CD4-positive, alpha-beta T cell treated with Interferon alpha-2 for 1 hour (primary cell): ENCODE measurements around the gene TBX10.
A peak's percentile ranks its signal among the peaks of the same experiment; 100 is the strongest.
"Not testable (repeated sequence)": the region's sequence is repeated elsewhere in the genome, so short reads cannot be mapped to it uniquely, and the experiment has no call there.

Experiments
- DNase-seq, 2 donors: peaks; one replicate each; pipeline ENCODE4 v3.0.0-alpha.2; 2020 to 2022

Gene TBX10

DNA sequence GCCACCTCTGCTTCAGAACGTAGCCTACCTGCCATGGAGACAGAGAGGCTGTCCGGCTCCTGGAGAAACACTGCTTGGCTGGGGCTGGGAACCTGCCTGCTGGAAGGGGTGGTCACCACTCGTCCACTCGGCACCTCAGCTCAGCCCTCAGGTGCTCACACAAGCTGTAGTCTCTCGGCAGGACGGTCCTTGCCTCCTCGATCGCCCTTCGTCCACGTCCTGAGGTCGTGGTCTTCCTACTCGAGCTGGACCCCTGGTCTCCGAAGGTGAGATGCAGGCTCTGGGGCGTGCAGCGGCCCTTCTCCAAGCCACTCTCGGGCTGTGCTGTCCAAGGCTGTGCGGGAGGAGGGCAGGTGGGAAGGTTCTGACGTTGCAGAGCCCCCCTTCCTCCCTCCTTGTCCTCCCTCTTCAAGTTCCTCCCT is at the start of gene TBX10:
Gene TBX10 (minus strand): TSS at position 326 of the 422 bp plus-strand sequence. CDS start 291 bp downstream, at position 35.
- no peak for DNase-seq

DNA sequence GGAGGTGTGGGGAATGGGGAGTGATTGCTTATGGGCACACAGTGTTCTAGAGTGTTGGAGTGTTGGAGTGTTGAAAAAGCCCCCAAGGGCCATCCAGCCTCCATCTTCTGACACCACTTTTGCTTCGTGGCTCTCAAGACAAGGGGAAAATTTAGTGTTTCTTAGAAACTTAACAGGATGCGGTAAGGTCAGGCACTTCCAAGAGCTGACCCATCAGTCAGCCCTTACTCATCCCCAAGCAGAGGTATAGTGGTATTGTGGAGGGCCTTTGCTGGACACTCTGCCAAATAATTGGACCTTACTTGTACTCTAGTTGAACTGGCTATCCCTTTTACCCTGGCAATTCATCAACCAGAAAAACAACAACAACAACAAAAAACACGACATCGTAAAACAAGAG is 49.6 kb upstream of the TBX10 start:
- DNase-seq = no peak

DNA sequence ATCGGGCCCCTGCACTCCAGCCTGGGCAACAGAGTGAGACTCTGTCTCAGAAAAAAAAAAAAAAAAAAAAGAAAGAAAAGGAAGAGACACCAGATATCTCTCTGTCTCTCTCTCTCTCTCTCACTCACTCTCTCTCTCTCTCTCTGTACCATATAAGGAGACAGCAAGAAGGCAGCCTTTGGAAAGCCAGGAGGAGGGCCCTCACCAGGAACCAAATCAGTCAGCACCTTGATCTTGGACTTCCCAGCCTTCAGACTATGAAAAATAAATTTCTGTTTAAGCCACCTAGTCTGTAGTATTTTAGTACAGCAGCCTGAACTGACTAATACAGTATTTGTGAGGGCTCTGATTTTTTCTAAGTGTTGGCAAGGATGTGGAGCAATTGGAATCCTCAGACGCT is 48.4 kb upstream of the TBX10 start:
- DNase-seq = no peak

DNA sequence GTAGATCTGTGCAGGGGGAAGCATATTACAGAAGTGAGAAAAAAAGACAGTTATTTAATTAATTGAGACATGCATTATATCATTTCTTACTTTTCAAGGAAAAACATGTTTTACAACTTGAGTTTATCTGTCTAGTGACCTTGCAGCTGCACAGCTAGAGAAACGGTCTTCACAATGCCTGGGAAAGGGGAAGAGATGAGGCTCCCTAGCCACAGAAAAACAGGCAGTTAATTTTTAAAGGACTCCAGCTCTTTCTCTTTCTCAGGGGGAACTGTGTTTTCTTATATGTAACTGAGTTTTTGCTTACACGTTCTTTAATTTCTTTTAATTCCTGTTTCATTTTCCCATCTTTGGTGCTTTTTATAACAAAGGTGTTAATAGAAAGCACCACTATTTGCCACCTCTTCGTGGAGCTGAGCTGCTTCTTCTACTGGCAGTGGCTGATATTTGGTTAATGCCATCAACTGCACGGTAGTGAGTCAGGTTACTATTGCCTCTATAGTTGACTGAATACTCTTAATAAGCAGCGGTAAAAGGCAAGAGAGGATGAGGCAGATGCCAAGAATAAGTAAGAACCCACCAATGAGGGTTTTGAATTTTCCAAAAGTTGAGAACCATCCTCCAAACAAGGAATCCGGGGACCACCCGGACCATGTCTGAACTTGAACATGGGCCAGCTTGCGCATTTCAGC is 46.2 kb upstream of the TBX10 start:
- DNase-seq = not testable (repeated sequence)

DNA sequence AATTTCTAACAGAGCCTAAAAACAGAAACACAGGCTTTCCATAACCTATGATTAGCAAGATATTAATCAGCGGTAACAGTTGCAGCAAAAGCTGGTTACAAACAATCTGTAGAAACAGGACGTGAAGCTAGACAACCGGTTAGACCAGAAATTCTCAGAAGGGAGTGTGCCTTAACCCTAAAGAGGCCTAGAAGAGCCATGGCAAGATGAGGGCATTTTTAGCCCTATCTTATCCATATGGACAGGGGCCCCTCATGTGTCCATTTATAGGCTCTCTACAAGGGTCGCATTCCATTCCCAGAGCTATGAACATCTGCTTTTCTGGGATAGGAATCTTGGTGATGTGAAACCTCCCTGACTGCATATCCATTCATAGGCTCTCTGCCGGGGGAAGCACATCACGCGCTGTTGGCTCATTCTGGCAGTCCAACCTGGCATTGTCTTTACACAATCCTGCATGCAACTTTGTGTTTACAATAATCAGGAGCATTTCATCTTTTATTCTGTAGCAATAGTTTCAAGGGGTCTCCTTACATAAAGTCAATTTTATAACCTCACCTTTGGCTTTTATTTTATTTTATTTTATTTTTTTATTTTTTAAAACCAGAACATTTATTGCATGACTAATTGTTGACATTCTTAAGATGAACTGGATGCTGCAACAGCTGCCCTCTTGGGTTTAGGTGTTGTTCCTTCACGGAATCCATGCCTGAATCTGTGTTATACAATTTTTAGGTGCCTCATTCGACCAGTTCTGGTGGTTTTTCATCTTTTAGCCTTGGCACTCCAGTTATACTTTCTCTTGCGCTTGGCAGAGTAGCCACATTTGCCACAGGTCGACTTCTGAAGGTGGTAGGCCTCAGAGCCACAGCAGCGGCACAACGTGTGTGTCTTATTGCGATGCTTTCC is 42.8 kb upstream of the TBX10 start:
- DNase-seq = not testable (repeated sequence)

DNA sequence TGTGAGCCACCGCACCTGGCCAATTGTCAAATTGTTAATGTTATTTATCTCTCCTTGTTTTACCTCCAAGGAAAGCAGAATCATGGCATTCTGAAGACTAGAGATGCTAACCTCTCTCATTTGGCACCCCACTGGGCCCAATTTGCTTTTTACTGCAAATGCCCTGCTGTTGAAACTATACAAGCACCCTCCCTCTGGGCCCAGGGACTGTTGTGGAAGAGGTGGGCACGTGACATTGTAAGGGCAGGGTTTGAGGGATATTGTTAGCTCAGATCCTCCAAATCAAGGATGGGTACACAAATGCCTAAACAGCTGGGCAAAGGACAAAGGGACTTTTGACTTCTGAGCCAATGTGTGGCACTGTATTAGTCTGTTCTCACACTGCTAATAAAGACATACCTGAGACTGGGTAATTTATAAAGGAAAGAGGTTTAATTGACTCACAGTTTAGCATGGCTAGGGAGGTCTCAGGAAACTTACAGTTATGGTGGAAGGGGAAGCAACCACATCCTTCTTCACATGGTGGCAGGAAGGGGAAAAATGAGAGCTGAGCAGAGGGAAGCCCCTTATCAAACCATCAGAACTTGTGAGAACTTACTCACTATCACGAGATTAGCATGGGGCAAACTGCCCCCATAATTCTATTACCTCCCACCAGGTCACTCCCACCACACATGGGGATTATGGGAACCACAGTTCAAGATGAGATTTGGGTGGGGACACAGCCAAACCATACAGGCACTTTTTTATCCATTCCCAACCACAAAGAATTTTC is 41.3 kb upstream of the TBX10 start:
- DNase-seq = no peak

DNA sequence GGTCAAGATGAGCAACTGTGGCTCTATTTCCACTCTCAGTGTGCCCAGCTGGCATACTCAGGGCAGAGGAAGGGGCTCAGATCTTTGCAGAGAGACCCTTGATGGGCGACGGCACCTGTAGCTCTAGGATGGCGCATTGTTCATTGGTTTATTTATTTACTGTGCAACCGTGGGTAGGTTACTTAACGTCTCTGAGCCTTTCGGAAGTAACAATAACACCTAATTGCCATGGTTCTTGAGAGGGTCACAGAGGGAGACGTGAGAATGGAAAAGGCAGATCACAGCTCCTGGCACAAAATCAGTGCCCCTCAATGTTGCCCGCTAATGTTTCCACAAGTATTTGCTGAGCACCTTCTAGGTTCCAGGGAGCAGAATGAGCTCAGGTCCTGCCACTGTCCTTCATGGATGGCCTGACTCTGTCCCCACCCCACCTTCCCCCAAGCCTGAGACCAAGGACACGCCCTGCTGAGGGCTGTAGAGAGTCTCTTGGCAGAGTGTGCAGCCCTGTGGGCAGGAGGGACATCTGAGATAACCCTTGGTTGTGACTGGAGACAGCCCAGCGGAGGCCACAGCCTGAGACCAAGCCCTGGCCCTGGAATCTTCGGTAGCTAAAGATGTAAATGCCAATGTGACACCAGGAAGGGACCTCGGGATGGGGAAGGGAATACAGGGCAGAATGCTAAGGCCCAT is 35.6 kb upstream of the TBX10 start:
- no peak for DNase-seq

DNA sequence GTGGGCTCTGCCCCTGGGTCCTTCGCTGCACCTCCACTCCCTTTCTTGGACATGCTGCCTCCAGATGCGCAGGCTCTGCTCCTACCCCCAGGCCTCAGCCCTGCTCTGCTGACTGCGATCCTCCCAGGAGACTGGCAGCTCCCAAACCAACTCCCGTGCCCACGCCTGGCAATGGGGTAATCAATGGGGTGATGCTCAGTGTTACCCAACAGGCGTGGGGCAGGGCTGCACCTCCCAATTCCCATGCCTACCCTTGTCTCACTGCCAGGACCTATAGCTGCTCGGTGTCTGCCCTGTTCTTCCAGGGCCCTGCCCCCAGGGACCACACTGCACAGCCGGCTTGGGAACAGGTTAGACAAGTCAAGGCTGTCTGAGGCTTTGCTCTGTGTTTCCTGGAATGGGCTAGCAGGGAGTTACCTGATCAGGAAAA is 34.9 kb upstream of the TBX10 start, which contains the start of gene ALDH3B2:
Gene ALDH3B2 (minus strand): TSS at position 182 of the 430 bp plus-strand sequence. CDS start 7,688 bp downstream, outside the sequence.
- no peak for DNase-seq

DNA sequence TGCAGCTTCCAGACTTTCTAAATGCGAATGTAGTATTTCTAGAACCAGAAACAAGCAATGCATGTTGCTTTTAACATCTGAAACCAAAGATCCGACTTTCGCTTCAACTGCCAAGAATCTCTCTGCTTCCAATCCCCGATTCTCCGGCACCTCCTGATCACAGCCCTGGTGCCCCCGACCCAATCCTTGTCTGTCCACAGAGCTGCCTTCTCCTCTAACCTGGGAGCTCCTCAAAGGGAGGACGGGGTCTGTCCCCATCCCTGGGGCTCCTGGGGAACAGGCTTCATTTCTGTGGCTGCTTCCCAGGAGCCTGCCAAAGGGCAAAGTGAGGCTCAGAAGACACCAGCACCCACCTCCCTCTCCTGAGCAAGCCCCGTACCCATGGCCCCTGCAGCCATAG is 34.3 kb upstream of the TBX10 start:
- DNase-seq = no peak

DNA sequence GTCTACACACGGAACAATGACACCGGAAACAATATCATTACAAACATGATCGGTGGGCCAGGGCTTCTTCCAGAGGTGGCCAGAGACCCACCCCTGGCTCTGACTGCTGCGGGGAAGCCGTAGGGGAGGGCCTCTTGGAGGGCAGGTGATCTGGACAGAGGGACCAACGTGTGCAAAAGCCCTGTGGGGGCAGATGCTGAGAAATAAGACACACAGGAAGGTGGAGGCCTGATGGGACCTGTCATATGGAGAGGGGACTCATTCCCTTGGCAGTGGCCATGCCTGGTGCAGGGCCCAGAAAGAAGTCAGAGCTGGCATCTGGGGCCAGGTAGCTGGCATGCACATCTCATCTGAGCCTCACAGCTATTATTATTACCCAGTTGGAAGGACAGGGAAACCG is 33.8 kb upstream of the TBX10 start:
- DNase-seq = no peak

DNA sequence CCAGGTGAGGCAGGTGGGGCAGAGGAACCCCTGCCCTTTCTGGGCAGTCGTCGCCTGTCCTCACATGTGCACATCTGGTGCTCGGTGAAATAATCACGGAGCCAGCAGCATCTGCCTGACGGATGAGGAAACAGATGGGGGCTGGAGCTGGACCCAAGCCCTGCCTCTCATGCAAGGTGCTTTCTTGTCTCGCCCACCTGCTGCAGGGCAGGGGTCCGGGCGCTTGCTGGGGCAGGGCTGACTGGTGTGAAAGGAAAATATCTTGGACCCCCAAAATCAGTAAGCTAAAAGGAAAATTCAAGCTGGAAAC is 31.6 kb upstream of the TBX10 start:
- DNase-seq = no peak

DNA sequence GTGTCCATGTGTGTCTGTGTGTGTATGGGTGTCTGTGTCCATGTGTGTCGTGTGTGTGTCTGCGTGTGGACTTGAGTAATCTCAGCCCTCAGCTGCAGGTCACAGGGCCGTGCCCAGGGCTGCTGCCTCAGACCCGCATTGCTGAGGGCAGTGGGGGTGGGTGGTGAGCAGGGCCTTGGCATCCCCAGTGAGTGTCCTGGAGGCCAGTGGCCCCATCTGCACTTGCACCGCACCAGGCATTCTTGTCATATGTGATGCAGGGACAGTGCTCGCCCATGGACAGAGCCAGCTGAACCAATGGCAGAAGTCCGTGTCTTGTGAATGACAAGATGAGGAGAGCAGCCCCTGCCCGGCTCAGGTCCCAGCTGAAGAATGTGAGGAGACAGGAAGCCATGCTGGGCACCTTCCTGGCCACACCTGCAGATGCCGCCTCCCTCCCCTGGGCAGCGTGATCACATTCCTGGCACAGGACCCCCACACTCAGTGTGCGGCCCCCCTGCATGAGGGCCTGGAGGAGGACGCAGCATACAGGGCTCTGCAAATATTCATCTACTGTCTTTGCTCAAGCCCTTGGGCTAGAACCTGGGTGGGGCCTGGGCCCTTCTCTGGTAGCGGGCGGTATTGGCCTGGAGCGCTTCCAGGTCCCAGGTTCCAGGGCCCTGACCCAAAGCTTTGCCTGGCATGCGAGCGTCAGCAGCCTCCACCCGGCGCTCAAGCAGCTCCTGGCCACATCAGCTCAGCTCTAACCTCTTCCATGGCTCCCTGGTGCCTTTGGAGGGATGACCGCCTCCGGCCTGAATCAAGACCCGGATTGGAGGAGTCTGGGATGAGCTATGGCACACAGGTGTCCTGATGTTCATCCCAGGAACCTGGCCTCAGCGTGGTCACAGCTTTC is 31.0 kb upstream of the TBX10 start:
- DNase-seq = no peak

DNA sequence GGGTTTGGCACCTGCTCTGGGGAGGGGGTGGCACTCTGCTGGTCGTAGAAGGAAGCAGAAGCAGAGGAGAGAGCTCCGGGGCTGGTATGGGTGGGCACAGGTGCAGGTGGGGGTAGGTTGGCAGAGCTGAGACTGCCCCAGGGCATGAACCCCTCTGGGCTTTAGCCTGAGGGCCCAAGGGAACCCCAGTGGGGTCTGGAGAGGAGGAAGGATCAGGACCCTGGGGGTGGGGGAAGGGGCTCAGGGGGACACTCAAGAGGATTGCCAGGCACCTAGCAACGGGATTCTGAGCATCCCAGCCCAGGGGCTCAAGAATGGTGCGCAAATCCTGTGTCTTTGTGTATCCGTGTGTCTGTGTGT is 28.6 kb upstream of the TBX10 start:
- DNase-seq = no peak

DNA sequence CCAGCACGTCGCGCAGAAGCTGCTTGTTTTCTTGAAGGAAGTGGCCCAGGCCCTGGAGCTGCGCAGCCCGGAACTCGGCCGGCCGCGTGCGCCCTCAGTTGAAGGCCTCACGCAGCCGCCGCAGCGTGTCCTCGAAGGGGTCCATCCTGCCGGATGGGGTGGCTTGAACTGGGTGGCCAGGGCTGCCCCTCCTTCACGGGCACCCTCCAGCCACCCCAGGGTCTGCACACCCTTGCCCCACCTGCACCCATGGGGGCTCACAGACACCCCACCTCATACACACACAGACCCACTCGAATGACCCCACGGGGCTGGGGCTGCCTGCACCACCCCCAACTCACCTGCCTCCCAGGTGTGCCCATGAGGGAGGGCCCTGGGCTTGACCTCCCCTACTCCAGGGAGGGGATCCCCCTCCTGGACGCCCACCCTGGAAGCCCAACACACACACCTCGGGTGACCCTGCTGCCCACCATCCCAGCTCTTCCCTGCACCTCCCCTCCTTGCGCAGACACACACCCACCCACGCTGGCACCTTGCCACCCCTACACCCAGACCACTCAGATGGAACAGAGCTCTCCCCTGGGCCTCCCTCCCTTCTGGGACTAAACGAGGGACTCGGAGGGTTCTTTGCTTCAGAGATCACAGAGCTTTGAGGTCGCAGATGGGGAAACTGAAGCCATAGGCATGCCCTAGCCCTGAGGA is 28.1 kb upstream of the TBX10 start:
- peak in 1 of 2 donors; percentile 27 for DNase-seq

DNA sequence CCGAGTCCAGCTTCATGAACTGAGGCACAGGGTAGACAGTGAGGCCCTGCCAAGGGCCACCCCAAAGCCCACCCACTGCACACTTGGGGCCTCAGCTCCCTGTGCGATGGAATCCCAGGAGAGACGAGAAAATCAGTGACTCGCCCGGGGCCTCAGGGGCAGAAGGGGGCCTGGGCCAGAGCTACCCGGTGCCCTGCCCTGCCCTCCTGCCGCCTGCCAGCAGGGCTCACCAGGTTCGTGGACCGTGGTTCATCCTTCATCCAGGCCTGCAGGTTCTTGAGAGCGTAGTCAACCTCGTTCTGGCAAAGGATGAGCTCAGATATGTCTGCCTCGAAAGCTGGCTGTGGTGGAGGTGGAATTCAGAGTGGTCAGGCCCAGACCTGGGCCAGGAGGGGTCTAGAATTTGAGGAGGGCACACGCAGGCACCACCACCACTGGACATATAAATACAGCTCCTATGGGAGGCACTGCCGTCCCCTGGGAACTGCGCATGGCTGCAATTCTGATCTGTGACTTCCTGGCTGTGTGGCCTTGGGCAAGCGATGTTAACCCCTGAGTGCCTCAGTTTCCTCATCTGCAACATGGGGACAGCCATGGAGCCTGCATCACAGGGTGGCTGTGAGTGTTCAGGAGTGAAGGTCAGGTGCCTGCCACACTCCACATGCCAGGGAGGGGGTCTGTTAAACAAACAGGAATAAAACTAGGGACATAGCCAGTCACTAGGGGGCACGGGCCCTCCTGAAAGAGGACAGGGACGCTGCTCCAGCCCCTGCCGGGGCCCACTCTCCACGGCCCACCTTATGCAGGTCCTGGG is 27.3 kb upstream of the TBX10 start:
- DNase-seq = no peak

DNA sequence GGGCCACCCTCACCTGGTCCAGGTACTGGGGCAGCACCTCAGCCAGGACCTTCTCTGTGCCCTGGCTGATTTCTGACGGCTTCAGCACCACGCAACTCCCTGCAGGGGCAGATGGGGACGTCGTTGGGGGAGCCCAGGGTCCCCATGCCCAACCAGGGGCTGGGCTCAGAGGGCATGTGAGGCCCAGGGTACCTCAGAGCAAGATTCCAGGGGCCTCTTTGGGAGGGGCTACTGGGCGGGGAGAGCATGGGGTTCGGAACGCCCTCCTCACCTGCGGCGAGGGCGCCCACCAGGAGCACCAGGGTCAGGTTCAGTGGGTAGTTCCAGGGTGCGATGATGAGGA is 26.7 kb upstream of the TBX10 start:
- DNase-seq = no peak

DNA sequence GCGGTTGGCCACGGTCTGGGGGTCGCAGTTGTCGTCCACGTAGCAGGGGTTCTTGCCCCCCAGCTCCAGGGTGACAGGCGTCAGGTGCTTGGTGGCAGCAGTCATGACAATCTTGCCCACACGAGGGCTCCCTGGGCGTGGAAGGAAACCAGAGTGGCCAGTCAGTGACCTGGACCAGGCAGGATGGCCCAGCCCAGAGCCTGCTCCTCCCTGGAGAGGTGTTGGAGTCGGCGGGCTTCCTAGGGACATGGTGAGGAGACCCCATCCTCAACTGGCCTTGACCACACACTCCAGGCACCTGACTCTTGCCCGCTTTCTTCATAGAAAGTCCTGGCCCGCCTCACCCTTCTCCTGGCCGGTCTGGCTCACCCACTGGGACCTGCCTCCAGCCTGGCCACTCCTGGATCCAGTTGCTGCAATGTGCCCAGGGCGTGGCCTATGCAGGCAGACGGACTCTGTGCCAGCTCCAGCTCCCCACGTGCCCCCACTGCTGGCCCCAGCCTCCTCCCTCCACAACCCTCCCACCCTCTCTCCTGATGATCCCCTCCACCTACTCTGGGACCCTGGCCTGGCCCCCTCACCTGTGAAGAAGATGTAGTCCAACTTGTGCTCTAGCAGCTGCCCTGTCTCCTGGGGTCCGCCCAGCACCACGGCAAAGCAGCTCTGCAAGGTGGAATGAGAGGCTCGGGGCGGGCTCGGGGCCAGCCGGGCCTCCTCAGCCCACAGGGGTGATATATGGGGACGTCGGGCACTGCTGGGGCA is 26.2 kb upstream of the TBX10 start:
- no peak for DNase-seq

DNA sequence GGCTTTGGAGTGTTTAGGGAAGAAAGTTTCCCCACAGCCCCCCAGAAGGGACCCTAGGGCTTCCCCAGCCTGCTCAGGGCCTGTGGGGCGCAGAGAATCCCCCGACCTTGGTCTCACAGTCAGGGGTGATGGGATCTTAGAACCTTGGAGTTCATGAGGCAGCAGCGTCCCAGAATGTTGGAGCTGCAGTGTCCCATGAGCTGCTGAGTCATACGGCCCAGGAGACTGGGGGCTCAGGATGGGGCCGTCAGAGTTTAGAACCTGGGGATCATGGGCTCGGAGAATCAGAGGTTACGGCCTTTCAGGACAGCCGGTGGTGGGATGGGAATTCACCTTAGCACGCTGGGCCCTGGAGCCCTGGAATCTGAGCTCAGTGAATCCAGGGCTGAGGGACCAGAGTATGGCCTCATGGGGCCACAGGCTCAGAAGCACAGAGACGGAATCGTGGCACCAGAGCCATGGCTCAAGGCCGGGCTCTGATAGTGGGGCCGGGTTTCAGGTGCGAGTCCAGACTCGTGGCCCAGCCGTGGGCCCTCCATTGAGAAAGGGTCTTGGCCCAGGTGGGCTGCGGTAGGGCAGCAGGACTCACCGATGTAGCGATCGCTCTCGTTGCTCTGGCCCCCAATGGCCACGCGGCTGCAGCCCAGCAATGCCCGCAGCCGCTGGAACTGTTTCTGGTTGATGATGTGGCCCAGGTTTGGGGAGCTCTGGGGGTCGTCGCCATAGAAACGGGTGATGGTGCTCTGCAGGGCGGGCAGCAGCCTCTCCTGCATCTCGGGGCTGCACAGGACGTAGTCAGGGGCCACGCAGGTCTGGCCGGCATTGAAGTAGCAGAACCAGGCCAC is 25.4 kb upstream of the TBX10 start:
- no peak for DNase-seq

DNA sequence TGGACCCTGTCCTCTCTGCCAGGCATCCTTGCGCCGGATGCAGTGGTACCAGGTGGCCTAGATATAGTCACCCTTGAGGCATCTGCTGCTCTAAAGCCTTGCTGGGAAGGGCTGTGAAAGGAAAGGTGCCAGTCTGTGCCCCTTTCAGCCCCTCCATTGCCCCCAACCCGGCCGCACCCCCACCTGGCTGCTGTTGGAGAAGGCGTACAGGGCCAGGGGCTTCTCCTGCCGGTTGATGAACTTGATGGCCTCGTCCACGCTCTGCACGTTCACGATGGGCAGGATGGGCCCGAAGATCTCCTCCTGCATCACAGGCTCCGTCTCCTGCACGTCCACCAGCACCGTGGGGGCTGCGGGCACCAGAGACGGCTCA is 24.6 kb upstream of the TBX10 start:
- DNase-seq = no peak
